GM23248 (cell line): ENCODE measurements around the gene FAM83F. TPM values are rescaled to one million over a fixed set of nuclear protein-coding genes. Genes with fewer than 3 reads are reported as not detected.
"Not testable (repeated sequence)": the region's sequence is repeated elsewhere in the genome, so short reads cannot be mapped to it uniquely, and the experiment has no call there.

Experiments
- DNase-seq: peaks from one replicate; pipeline ENCODE4 v3.0.0-alpha.2; 2015
- H2AFZ ChIP-seq: fragments of 200-600 bp; sonication (generic); 2 replicates; pipeline ENCODE4 v1.6.1; 2016; ENCODE audit warnings: antibody characterized with exemption
- H3F3A ChIP-seq: fragments of 200-600 bp; sonication (generic); 2 replicates; pipeline ENCODE4 v1.6.1; 2016; ENCODE audit warnings: mild to moderate bottlenecking, antibody characterized with exemption, mixed run types; ENCODE audit not compliant: insufficient read depth
- H3K27ac ChIP-seq: fragments of 200-600 bp; sonication (generic); 2 replicates; pipeline ENCODE4 v1.5.1; 2016; ENCODE audit warnings: mild to moderate bottlenecking
- H3K27me3 ChIP-seq: fragments of 200-600 bp; sonication (generic); replicated peaks from 2 replicates; pipeline ENCODE4 v1.6.1; 2016; ENCODE audit warnings: mild to moderate bottlenecking; ENCODE audit not compliant: insufficient read depth
- H3K36me3 ChIP-seq: fragments of 200-600 bp; sonication (generic); 2 replicates; pipeline ENCODE4 v1.6.1; 2016; ENCODE audit warnings: low read depth, mild to moderate bottlenecking
- H3K4me1 ChIP-seq: fragments of 200-600 bp; sonication (generic); 2 replicates; pipeline ENCODE4 v1.6.1; 2016; ENCODE audit warnings: mild to moderate bottlenecking; ENCODE audit not compliant: insufficient read depth
- H3K4me2 ChIP-seq: fragments of 200-600 bp; sonication (generic); one replicate; pipeline ENCODE4 v1.6.1; 2016; ENCODE audit warnings: mild to moderate bottlenecking; ENCODE audit not compliant: unreplicated experiment
- H3K4me3 ChIP-seq: fragments of 200-600 bp; sonication (generic); 2 replicates; pipeline ENCODE4 v1.5.1; 2016; ENCODE audit warnings: mild to moderate bottlenecking
- H3K79me2 ChIP-seq: fragments of 200-600 bp; sonication (generic); 2 replicates; pipeline ENCODE4 v1.6.1; 2016; ENCODE audit warnings: mild to moderate bottlenecking; ENCODE audit not compliant: insufficient read depth
- H3K9ac ChIP-seq: fragments of 200-600 bp; sonication (generic); 2 replicates; pipeline ENCODE4 v1.6.1; 2016; ENCODE audit warnings: mild to moderate bottlenecking
- H3K9me2 ChIP-seq: fragments of 200-600 bp; sonication (generic); 2 replicates; pipeline ENCODE4 v1.6.1; 2016; ENCODE audit warnings: mixed run types, mild to moderate bottlenecking, moderate library complexity; ENCODE audit not compliant: insufficient read depth
- H3K9me3 ChIP-seq: fragments of 200-600 bp; sonication (generic); one replicate; pipeline ENCODE4 v1.6.1; 2017; ENCODE audit warnings: low read depth
- H4K20me1 ChIP-seq: fragments of 200-600 bp; sonication (generic); 2 replicates; pipeline ENCODE4 v1.6.0; 2016; ENCODE audit not compliant: insufficient read depth
- EZH2 ChIP-seq: fragments of 200-600 bp; sonication (generic); IDR thresholded peaks from 2 replicates; pipeline ENCODE4 v1.6.1; 2018; ENCODE audit warnings: antibody characterized with exemption, mild to moderate bottlenecking; ENCODE audit not compliant: insufficient read depth, poor library complexity, severe bottlenecking
- EZH2phosphoT487 ChIP-seq: fragments of 200-600 bp; sonication (generic); IDR thresholded peaks from 2 replicates; pipeline ENCODE4 v1.6.1; 2018; ENCODE audit warnings: antibody characterized with exemption, moderate library complexity, mild to moderate bottlenecking, low read depth; ENCODE audit not compliant: insufficient read depth
- WGBS, 2 experiments: methylation state at CpG; one replicate each; pipeline ENCODE4 v1.1.6; 2015 to 2017; ENCODE audit warnings: low lambda C conversion rate in 2 of 2, low coverage in 1 of 2; ENCODE audit errors: missing lambda C conversion rate in 2 of 2; 5-methylcytosine and 5-hydroxymethylcytosine counted together
- in situ Hi-C: fragments of 300-500 bp; cut with MboI; formaldehyde crosslinking; loops from 2 replicates; pipeline ENCODE4 v1.15.0; 2020
- polyA plus RNA-seq: library from polyadenylated mRNA; unstranded; fragments of >200 nt; fragmentation: Nextera tagmentation; extraction: Ambion mirVana; gene quantifications from 2 replicates; pipeline ENCODE4 v1.2.1, GENCODE V29; 2016
- total RNA-seq: library from RNA; depleted of rRNA; stranded (reverse); fragments of >200 nt; shearing (Covaris generic); gene quantifications from 2 replicates; pipeline ENCODE4 v1.2.3, GENCODE V29; 2014

The FAM83F gene
- total and polyA plus RNA-seq, 2 experiments from 2014 or later = not detected

DNA sequence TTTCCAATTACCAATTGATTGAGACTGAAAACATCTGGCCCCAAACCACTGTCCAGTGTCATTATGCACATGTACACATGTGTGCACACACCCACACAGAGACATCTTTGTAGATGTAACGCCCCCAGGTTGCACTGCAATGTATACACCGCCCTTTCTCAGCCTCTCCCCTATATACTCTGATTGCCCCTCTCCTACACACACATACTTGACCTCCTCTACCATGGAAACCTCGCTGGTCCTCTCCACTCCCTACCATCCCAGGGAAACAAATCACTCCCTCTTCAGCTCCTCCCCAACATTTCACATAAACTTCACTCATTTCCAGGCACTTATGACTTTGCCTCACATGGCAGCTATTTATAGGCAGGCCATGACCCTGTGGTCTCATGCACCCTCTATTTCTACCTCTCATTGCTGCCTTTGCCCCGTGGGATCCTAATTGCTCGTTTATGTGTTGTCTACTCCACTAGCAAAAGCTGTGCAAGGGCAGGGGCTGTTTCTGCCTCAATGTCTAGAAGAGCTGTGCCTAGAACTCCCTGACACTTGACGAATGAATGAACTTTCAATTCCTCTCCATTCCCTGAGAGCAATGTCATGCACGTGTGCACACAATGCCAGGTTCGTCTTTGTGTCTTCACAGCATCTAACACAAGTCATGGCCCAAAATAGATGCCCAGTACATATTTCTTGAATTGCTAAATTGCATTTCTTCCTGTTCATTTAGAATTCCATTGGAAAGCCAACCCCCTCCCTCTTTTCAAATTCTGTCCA is 44.6 kb upstream of the FAM83F start:
- Histone ChIP-seq H3K9ac (no peak overlapping the region), H3F3A (no peaks in the 10 kb centered on the region), H3K4me1 (no peaks in the 10 kb centered on the region), H3K9me2 (no peaks in the 10 kb centered on the region), H4K20me1 (no peaks in the 10 kb centered on the region), H3K9me3 (no peaks in the 10 kb centered on the region), H3K36me3 (no peaks in the 10 kb centered on the region), H2AFZ (no peak overlapping the region), H3K4me2 (no peak overlapping the region), H3K79me2 (no peaks in the 10 kb centered on the region), H3K27me3 (peaks cover 30% of the 10 kb centered on the region), H3K4me3 (no peak overlapping the region), H3K27ac (no peak overlapping the region)
- 51% methylated on average over 8 of the region's 8 CpGs for WGBS, 2 experiments
- no peak for TF ChIP-seq EZH2phosphoT487
- no peak for TF ChIP-seq EZH2
- DNase-seq = no peak
- in situ Hi-C loops = no loop called here

GRCh38 chr22:39951603-39952293 is 43.0 kb upstream of the FAM83F start:
- in situ Hi-C loops, DNase-seq: not testable (repeated sequence)
- WGBS, 2 experiments = 63 to 66% methylated on average over 11 of the region's 11 CpGs

GRCh38 chr22:39952347-39952746 is 42.4 kb upstream of the FAM83F start:
- Histone ChIP-seq H3K27ac (no peak overlapping the region), H3K4me3 (no peak overlapping the region), H3K9me2 (no peaks in the 10 kb centered on the region), H3K27me3 (peaks cover 24% of the 10 kb centered on the region; the same call in 1 of the 2 replicates), H3K79me2 (no peaks in the 10 kb centered on the region), H3K36me3 (no peaks in the 10 kb centered on the region), H3K4me1 (no peaks in the 10 kb centered on the region), H2AFZ (no peak overlapping the region), H4K20me1 (no peaks in the 10 kb centered on the region), H3K9me3 (no peaks in the 10 kb centered on the region), H3K9ac (no peak overlapping the region), H3F3A (no peaks in the 10 kb centered on the region), H3K4me2 (no peak overlapping the region)
- WGBS, 2 experiments = 79 to 83% methylated on average over 6 of the region's 6 CpGs
- no peak for DNase-seq
- in situ Hi-C loops = no loop called here
- TF ChIP-seq EZH2phosphoT487 (no peak), EZH2 (no peak)

More at GRCh38 chr22:39951603-39952293, 43.0 kb upstream of the FAM83F start:
- not testable (repeated sequence) for H3K9ac ChIP-seq, H3K9me3 ChIP-seq, H3F3A ChIP-seq, H3K4me1 ChIP-seq, H3K4me2 ChIP-seq, H3K27ac ChIP-seq, H3K79me2 ChIP-seq, H3K4me3 ChIP-seq, H3K9me2 ChIP-seq, H4K20me1 ChIP-seq, H3K36me3 ChIP-seq, H2AFZ ChIP-seq
- peaks cover 24% of the 10 kb centered on the region; the same call in 1 of the 2 replicates for H3K27me3 ChIP-seq

- H3K79me2 ChIP-seq = no peaks in the 10 kb centered on the region
- H3K27me3 ChIP-seq = peaks cover 24% of the 10 kb centered on the region; the same call in 1 of the 2 replicates
- no peak overlapping the region for H3K4me2 ChIP-seq
- H3K36me3 ChIP-seq = no peaks in the 10 kb centered on the region
- 69 to 72% methylated on average over 2 of the region's 2 CpGs for WGBS, 2 experiments
- H3K4me3 ChIP-seq = no peak overlapping the region
- no peaks in the 10 kb centered on the region for H3K4me1 ChIP-seq
- TF ChIP-seq EZH2 = no peak
- no peak for TF ChIP-seq EZH2phosphoT487
- DNase-seq = no peak
- no peak overlapping the region for H3K9ac ChIP-seq
- in situ Hi-C loops = no loop called here
- H2AFZ ChIP-seq = no peak overlapping the region
- no peaks in the 10 kb centered on the region for H3F3A ChIP-seq
- H3K9me3 ChIP-seq = no peaks in the 10 kb centered on the region
- no peak overlapping the region for H3K27ac ChIP-seq
- no peaks in the 10 kb centered on the region for H3K9me2 ChIP-seq
- no peaks in the 10 kb centered on the region for H4K20me1 ChIP-seq
Observed at GRCh38 chr22:39953101-39953500, 41.7 kb upstream of the FAM83F start.
